HFF-Myc (cell line): ENCODE measurements around the gene GREB1L.

Experiments
- DNase-seq: peaks from one replicate; pipeline ENCODE4 v3.0.0-alpha.2; 2011; ENCODE audit warnings: low read depth; ENCODE audit errors: extremely low read depth
- H3K4me3 ChIP-seq: replicated peaks from 2 replicates; pipeline ENCODE4 v1.5.1; 2011; ENCODE audit warnings: low read depth, mild to moderate bottlenecking, control low read depth, low read length
- CTCF ChIP-seq: IDR thresholded peaks from 2 replicates; pipeline ENCODE4 v1.5.1; 2012; ENCODE audit warnings: mild to moderate bottlenecking, low read depth, low read length, control low read depth; ENCODE audit errors: missing control alignments

GREB1L gene

GRCh38 chr18:21546423-21546822 is 304.4 kb downstream of the GREB1L start:
- no peak overlapping the region for H3K4me3 ChIP-seq
- TF ChIP-seq CTCF, result no peak
- no peak for DNase-seq

GRCh38 chr18:21548647-21549046 is 306.6 kb downstream of the GREB1L start:
- no peak overlapping the region for H3K4me3 ChIP-seq
- DNase-seq, result no peak
- no peak for TF ChIP-seq CTCF

- no peak for DNase-seq
- no peak for TF ChIP-seq CTCF
- H3K4me3 ChIP-seq, result no peak overlapping the region
Observed at GRCh38 chr18:21550510-21550970, 308.5 kb downstream of the GREB1L start.

GRCh38 chr18:21557607-21558253 is 315.7 kb downstream of the GREB1L start:
- TF ChIP-seq CTCF, result no peak
- DNase-seq, result no peak
- no peak overlapping the region for H3K4me3 ChIP-seq

- TF ChIP-seq CTCF, result no peak
- no peak overlapping the region for H3K4me3 ChIP-seq
- no peak for DNase-seq
Observed at GRCh38 chr18:21559195-21559594, 317.2 kb downstream of the GREB1L start.

GRCh38 chr18:21571772-21572171 is 329.7 kb downstream of the GREB1L start:
- no peak overlapping the region for H3K4me3 ChIP-seq
- no peak for DNase-seq
- TF ChIP-seq CTCF, result no peak
